ENCODE results near the gene TBX3.

- TF ChIP-seq CTCF (IDR thresholded peaks at IDR 0.05): no peak
- no peak for TF ChIP-seq POLR2A (IDR thresholded peaks at IDR 0.05)
- TF ChIP-seq POLR2AphosphoS5 (IDR thresholded peaks at IDR 0.05): peak; percentile 6 to 75 (median 27)
Observed at GRCh38 chr12:114671443-114672411, 12.2 kb downstream of the TBX3 start.
